H1 (cell line): ENCODE measurements around the gene KCTD17.

Experiments
- CHD2 ChIP-seq: IDR thresholded peaks from 2 replicates; pipeline ENCODE4 v1.6.1; 2012; ENCODE audit warnings: low read length, improper control_type of control experiment
- EGR1 ChIP-seq: IDR thresholded peaks from 2 replicates; pipeline ENCODE4 v1.6.1; 2011; ENCODE audit warnings: low read depth, low read length, borderline replicate concordance
- EZH2 ChIP-seq: fragments of 200-600 bp; sonication (generic); IDR thresholded peaks from 2 replicates; pipeline ENCODE4 v1.7.1; 2012; ENCODE audit warnings: low read depth, mild to moderate bottlenecking, moderate library complexity, low read length, inconsistent platforms; ENCODE audit not compliant: severe bottlenecking
- JUN ChIP-seq: IDR thresholded peaks from 2 replicates; pipeline ENCODE4 v1.6.1; 2011; ENCODE audit warnings: low read depth, mild to moderate bottlenecking, improper control_type of control experiment, low read length
- JUND ChIP-seq: IDR thresholded peaks from 2 replicates; pipeline ENCODE4 v1.6.1; 2011; ENCODE audit warnings: mild to moderate bottlenecking, improper control_type of control experiment, low read length
- MAX ChIP-seq: IDR thresholded peaks from 2 replicates; pipeline ENCODE4 v1.6.1; 2012; ENCODE audit warnings: inconsistent platforms
- SP1 ChIP-seq: IDR thresholded peaks from 2 replicates; pipeline ENCODE4 v1.6.1; 2011; ENCODE audit warnings: low read depth, low read length
- SP4 ChIP-seq: IDR thresholded peaks from 2 replicates; pipeline ENCODE4 v1.6.1; 2012; ENCODE audit warnings: low read length, inconsistent platforms
- SRF ChIP-seq: IDR thresholded peaks from 2 replicates; pipeline ENCODE4 v1.6.1; 2011; ENCODE audit warnings: mild to moderate bottlenecking, low read depth, low read length, moderate library complexity
- TAF1 ChIP-seq: IDR thresholded peaks from 2 replicates; pipeline ENCODE4 v1.6.1; 2011; ENCODE audit warnings: mild to moderate bottlenecking, low read depth, low read length
- TF ChIP-seq, protein P1 (sequence below), 3 experiments: IDR thresholded peaks; 1 replicate in 2 of 3; 2 replicates in 1 of 3; pipeline versions ENCODE4 v1.5.1 to v1.6.1; 2011; ENCODE audit warnings: low read length in 3 of 3, mild to moderate bottlenecking in 3 of 3, inconsistent platforms in 2 of 3, low read depth in 1 of 3, moderate library complexity in 1 of 3; ENCODE audit not compliant: insufficient read depth in 1 of 3; ENCODE audit errors: control extremely low read depth in 1 of 3
- TF ChIP-seq, protein P2 (sequence below): IDR thresholded peaks from 2 replicates; pipeline ENCODE4 v1.6.1; 2011; ENCODE audit warnings: low read length, improper control_type of control experiment

DNA sequence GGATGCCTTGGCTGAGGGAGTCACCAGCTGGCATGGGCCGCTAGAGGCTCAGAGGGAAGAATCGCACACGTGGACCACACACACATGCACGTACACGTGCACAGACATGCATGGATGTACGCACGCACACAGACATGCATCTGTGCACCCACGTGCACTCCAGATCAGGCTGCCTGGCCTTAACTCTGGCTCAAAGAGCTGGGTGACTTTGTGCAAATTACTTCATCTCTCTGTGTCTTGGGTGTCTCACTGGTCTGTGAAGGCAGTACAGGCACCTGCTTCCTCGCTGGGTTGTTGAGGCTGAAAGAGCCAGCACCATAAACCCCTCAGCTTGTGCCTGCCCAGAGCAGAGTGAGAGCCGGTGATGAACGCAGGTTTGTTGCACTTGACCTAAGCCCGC is 29.3 kb downstream of the KCTD17 start:
- no peak for TF ChIP-seq EZH2
- TF ChIP-seq, protein P1, sequence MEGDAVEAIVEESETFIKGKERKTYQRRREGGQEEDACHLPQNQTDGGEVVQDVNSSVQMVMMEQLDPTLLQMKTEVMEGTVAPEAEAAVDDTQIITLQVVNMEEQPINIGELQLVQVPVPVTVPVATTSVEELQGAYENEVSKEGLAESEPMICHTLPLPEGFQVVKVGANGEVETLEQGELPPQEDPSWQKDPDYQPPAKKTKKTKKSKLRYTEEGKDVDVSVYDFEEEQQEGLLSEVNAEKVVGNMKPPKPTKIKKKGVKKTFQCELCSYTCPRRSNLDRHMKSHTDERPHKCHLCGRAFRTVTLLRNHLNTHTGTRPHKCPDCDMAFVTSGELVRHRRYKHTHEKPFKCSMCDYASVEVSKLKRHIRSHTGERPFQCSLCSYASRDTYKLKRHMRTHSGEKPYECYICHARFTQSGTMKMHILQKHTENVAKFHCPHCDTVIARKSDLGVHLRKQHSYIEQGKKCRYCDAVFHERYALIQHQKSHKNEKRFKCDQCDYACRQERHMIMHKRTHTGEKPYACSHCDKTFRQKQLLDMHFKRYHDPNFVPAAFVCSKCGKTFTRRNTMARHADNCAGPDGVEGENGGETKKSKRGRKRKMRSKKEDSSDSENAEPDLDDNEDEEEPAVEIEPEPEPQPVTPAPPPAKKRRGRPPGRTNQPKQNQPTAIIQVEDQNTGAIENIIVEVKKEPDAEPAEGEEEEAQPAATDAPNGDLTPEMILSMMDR (IDR thresholded peaks at IDR 0.05; ENCODE audit: control extremely low read depth in 1 of 3, insufficient read depth in 1 of 3, low read depth in 1 of 3, low read length in 3 of 3) = no peak
- TF ChIP-seq SRF = no peak
- TF ChIP-seq MAX = no peak
- no peak for TF ChIP-seq SP4
- TF ChIP-seq SP1 = no peak
- no peak for TF ChIP-seq TAF1
- TF ChIP-seq JUND = no peak
- no peak for TF ChIP-seq JUN
- no peak for TF ChIP-seq CHD2
- no peak for TF ChIP-seq EGR1
- TF ChIP-seq, protein P2, sequence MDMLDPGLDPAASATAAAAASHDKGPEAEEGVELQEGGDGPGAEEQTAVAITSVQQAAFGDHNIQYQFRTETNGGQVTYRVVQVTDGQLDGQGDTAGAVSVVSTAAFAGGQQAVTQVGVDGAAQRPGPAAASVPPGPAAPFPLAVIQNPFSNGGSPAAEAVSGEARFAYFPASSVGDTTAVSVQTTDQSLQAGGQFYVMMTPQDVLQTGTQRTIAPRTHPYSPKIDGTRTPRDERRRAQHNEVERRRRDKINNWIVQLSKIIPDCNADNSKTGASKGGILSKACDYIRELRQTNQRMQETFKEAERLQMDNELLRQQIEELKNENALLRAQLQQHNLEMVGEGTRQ = no peak
